AG10803 (cell line): ENCODE measurements around the gene GRIK1.

ENCODE experiments used
- DNase-seq: peaks from one replicate; pipeline ENCODE4 v3.0.0; 2010; ENCODE audit warnings: low read depth
- H3K4me3 ChIP-seq: 2 replicates; pipeline ENCODE4 v1.5.1; 2011; ENCODE audit warnings: mild to moderate bottlenecking, low read length, control low read depth
- TF ChIP-seq, protein P1 (sequence below): conservative IDR thresholded peaks from 2 replicates; pipeline ENCODE4 v1.5.1; 2011; ENCODE audit warnings: mild to moderate bottlenecking, low read length, control low read depth, inconsistent platforms

GRIK1 gene

DNA sequence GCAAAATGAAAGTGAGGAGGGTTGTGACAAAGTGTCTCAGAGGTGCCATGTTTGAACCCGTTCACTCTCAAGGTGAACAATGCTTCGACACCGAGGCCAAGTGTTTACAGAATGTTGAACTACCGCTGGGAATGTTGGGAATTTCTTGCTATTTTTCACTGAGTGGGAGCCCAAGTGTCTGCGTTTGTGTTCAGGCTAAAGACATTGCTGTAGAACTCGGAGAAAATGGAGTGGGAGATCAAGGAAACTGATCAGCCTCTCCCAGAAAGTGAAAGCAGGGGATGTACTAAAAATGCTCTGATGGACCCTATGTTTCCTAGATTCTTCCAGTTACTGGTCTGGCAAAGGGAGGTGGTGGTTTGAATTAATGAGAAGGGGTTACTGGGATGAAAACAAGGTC, 433.6 kb downstream of the GRIK1 start:
- TF ChIP-seq, protein P1, sequence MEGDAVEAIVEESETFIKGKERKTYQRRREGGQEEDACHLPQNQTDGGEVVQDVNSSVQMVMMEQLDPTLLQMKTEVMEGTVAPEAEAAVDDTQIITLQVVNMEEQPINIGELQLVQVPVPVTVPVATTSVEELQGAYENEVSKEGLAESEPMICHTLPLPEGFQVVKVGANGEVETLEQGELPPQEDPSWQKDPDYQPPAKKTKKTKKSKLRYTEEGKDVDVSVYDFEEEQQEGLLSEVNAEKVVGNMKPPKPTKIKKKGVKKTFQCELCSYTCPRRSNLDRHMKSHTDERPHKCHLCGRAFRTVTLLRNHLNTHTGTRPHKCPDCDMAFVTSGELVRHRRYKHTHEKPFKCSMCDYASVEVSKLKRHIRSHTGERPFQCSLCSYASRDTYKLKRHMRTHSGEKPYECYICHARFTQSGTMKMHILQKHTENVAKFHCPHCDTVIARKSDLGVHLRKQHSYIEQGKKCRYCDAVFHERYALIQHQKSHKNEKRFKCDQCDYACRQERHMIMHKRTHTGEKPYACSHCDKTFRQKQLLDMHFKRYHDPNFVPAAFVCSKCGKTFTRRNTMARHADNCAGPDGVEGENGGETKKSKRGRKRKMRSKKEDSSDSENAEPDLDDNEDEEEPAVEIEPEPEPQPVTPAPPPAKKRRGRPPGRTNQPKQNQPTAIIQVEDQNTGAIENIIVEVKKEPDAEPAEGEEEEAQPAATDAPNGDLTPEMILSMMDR, result no peak
- no peak overlapping the region for H3K4me3 ChIP-seq
- no peak for DNase-seq

DNA sequence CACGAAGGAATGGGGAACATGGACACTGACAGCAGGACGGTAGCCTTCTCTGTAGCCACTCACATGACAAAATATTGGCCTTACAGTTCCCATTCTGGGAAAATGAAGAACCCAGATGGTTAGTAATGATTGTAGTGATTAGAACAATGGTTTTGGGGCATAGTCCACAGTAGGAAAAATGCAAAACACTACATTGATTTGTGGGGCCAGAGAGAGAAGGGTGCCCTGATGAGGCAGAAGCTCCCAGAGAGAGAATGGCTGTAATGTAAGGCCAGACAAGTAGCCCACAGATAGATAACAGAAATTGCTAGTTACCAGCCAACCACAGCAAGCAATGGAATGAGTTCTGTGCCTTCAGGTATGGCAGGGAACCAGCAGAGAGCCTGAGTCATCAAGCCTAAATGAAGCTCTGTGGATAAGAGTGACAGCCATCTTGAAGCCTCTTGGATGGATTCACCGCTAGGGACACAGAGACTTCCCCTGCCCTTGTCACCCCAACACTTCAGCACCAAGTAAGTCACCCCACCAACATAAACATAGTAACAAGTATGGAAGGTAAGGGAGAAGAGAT, 435.0 kb downstream of the GRIK1 start:
- TF ChIP-seq, protein P1, result no peak

DNA sequence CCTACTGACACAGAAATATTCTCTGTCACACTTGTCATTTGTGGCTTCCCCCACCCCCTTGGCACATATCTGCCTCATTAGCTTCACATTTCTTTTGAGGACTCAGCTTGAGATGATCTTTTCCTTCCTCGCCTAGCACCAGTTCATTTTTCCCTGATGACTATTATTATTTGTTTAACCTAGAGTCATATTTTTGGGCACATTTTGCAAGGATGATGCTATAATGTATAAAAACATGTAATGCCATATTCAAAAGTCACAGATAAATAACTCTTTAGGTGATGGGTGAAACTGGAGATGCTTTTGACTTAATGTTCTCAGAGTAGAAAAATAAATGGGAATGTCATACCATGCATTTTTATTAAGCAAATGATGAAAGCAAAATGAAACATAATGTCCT, 438.3 kb downstream of the GRIK1 start:
- TF ChIP-seq, protein P1, result no peak
- H3K4me3 ChIP-seq, result no peak overlapping the region
- DNase-seq, result peak; percentile 36

More for the DNA sequence above, 435.0 kb downstream of the GRIK1 start:
- peak; percentile 55 for DNase-seq
- H3K4me3 ChIP-seq, result no peak overlapping the region

DNA sequence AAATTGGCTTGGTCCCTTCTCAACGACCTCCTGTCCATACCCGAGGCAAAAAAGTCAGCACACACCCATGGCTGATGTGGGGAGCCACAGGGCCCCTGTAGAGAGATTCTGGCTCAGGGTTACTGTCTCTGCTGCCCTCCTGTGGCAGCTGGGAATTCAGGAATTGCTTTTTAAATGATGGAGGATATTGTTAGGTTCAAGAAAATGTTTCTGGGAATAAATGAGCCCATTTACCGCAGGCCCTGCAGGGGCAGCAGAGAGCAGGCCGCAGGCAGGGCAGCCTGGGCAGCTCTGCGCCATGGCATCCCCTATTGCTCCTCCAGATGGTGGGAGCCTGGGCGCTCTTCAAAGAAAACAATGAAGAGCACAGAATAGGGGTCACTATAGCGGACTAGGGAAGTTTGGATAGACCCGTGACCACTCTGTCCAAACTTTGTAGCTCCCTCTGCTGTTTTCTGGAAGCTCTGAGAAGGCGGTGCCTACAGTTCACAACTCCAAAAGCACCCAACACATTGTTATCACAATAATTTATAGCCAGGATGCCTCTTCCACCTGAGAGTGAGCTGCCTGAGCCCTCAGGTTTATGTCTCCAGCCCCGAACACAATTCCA, 440.0 kb downstream of the GRIK1 start:
- H3K4me3 ChIP-seq, result no peak overlapping the region
- TF ChIP-seq, protein P1, result peak; percentile 55
- DNase-seq, result peak; percentile 29

DNA sequence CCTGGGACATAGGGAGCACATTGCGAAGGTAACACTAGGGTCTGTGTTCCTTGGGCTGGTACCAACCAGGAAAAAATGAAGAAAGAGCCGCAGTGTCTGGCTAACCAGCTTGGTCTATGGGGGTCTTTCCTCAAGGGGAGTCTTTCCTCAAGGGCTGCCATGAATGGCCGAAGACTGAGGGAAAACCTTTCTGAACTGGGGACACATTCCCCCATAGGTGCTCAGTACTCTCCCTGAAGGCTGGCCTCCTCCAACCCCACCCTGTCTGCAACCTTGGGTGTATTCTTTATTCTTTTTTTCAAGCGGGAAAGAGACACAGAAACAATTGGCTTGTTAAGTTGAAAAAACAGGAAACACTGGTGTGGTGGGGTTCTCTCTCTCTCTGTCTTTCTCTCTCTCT, 440.6 kb downstream of the GRIK1 start:
- no peak for DNase-seq
- TF ChIP-seq, protein P1, result no peak
- H3K4me3 ChIP-seq, result no peak overlapping the region

DNA sequence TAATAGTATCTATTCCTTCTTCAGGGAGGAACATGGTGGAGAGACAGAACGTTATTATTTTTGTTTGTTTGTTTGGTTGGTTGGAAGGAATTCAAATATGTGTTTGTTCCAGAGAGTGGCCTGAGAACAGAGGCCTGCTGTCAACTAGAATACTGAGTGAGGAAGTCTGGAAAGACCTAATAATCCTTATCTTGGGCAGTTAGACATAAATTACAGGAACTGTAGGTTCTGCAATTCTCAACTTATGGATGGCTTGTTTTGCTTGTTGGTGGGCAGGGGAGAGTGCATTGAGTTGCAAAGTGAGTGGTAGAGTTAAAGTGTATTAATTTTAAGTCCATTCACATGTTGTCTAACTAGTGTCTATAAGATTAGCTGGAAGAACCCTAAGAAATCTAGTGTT, 443.5 kb downstream of the GRIK1 start:
- TF ChIP-seq, protein P1, result no peak
- DNase-seq, result no peak

DNA sequence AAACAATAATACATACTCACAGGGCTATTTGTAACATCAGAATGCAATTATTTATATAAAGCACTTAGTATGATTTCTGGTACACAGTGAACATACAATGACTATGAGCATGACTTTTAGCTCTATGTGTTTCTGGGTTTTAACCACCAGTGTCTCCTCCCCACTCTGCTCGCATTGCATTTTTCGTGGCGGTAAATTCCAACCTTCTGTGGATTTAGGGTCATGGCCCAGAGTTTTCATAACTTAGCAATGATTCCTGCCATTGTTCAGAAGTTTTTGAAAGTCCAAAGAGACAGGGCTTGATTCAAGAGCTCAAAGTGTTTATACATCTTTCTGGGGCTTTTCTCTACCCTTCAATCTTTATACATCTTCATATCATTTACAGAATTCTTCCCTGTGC, 449.8 kb downstream of the GRIK1 start:
- DNase-seq, result peak; percentile 19
- TF ChIP-seq, protein P1, result no peak
- no peak overlapping the region for H3K4me3 ChIP-seq

More for the DNA sequence above, 443.5 kb downstream of the GRIK1 start:
- H3K4me3 ChIP-seq, result no peak overlapping the region
